GM12878 (cell line): ENCODE measurements around the gene GAK. TPM values are rescaled to one million over a fixed set of nuclear protein-coding genes. Genes with fewer than 3 reads are reported as not detected.

Experiments
- ATAC-seq: fragments of 200-7000 bp; cut with Tn5 transposase; 3 replicates; pipeline ENCODE4 v1.9.1; 2020; ENCODE audit warnings: mild to moderate bottlenecking, moderate library complexity
- BruUV-seq: library from RNA; stranded (reverse); fragments of 400-500 nt; replicated peaks from 2 replicates; lab custom pipeline; 2021; lab: Mats Ljungman, UMichigan
- CTCF ChIA-PET: fragments of 300-600 bp; sonication (Branson Sonifier 250); formaldehyde crosslinking; extraction: SDS; loops from one replicate; lab custom pipeline; 2021; ENCODE audit warnings: inconsistent platforms; lab: Yijun Ruan, JAX
- POLR2A ChIA-PET: fragments of 350-600 bp; formaldehyde crosslinking; extraction: SDS; loops from one replicate; lab custom pipeline; 2021; ENCODE audit warnings: inconsistent platforms; lab: Charles Lee
- RAD21 ChIA-PET: fragments of 300-600 bp; sonication (Branson Sonifier 250); formaldehyde crosslinking; loops from one replicate; lab custom pipeline; 2023; ENCODE audit warnings: antibody characterized with exemption; ENCODE audit not compliant: unreplicated experiment; lab: Charles Lee
- SMC1A ChIA-PET: fragments of 300-600 bp; sonication (Branson Sonifier 250); formaldehyde crosslinking; loops from one replicate; lab custom pipeline; 2023; ENCODE audit not compliant: unreplicated experiment, uncharacterized antibody; lab: Charles Lee
- DNase-seq: peaks from one replicate; pipeline ENCODE4 v3.0.0-alpha.2; 2011; ENCODE audit warnings: low read depth, low spot score
- FAIRE-seq: peaks from 3 replicates; lab custom pipeline; 2011; peaks lifted over from hg19 to GRCh38; lab: Jason Lieb, UNC
- H2AFZ ChIP-seq: 2 replicates; pipeline ENCODE4 v1.6.0; 2011; ENCODE audit warnings: low read depth, low read length, control low read depth; ENCODE audit not compliant: control insufficient read depth
- H3K27ac ChIP-seq: 2 replicates; pipeline ENCODE4 v1.5.1; 2011; ENCODE audit warnings: control low read depth; ENCODE audit not compliant: control insufficient read depth, insufficient read depth
- H3K27me3 ChIP-seq, 2 experiments: replicated peaks in 1 of 2; 2 replicates each; pipeline versions ENCODE4 v1.6.0 to v1.6.1; 2011; ENCODE audit warnings: low read length in 1 of 2; ENCODE audit not compliant: control insufficient read depth in 2 of 2, insufficient read depth in 2 of 2
- H3K36me3 ChIP-seq, 2 experiments: 2 replicates each; pipeline ENCODE4 v1.5.1; 2011; ENCODE audit warnings: low read length in 1 of 2; ENCODE audit not compliant: control insufficient read depth in 2 of 2, insufficient read depth in 2 of 2
- H3K4me1 ChIP-seq: 2 replicates; pipeline ENCODE4 v1.6.1; 2011; ENCODE audit warnings: mild to moderate bottlenecking, low read length, moderate library complexity, mixed read lengths; ENCODE audit not compliant: control insufficient read depth, insufficient read depth
- H3K4me2 ChIP-seq: 2 replicates; pipeline ENCODE4 v1.6.0; 2011; ENCODE audit warnings: control low read depth; ENCODE audit not compliant: control insufficient read depth, insufficient read depth
- H3K4me3 ChIP-seq: fragments of 200-600 bp; sonication (generic); 2 replicates; pipeline ENCODE4 v1.5.1; 2016
- H3K79me2 ChIP-seq: 2 replicates; pipeline ENCODE4 v1.6.0; 2011; ENCODE audit warnings: low read length; ENCODE audit not compliant: control insufficient read depth, insufficient read depth
- H3K9ac ChIP-seq: 2 replicates; pipeline ENCODE4 v1.8.0; 2011; ENCODE audit warnings: low read length, control low read depth, mixed read lengths; ENCODE audit not compliant: control insufficient read depth, insufficient read depth
- H3K9me3 ChIP-seq: replicated peaks from 3 replicates; pipeline ENCODE4 v1.5.1; 2011; ENCODE audit warnings: mild to moderate bottlenecking, low read length; ENCODE audit not compliant: control insufficient read depth, insufficient read depth
- H4K20me1 ChIP-seq: 2 replicates; pipeline ENCODE4 v1.6.0; 2011; ENCODE audit not compliant: control insufficient read depth, insufficient read depth
- HDGF ChIP-seq: fragments of 450-650 bp; IDR thresholded peaks from 2 replicates; pipeline ENCODE4 v1.6.1; 2016; ENCODE audit warnings: antibody characterized with exemption
- JUND ChIP-seq: IDR thresholded peaks from 2 replicates; pipeline ENCODE4 v1.6.1; 2012; ENCODE audit warnings: low read depth, mild to moderate bottlenecking, low read length, improper control_type of control experiment, moderate library complexity
- KAT2A ChIP-seq: conservative IDR thresholded peaks from 2 replicates; pipeline ENCODE4 v1.6.1; 2011; ENCODE audit warnings: low read depth, low read length; ENCODE audit not compliant: control insufficient read depth
- POLR2A ChIP-seq: IDR thresholded peaks from 2 replicates; pipeline ENCODE4 v1.6.1; 2011; ENCODE audit warnings: low read depth, mild to moderate bottlenecking, low read length
- ZNF24 ChIP-seq: fragments of 450-650 bp; IDR thresholded peaks from 2 replicates; pipeline ENCODE4 v1.6.1; 2017; ENCODE audit warnings: antibody characterized with exemption, mild to moderate bottlenecking
- WGBS: methylation state at CpG from one replicate; pipeline ENCODE4 v1.1.6; 2016; ENCODE audit warnings: low lambda C conversion rate; ENCODE audit not compliant: insufficient replicate concordance, insufficient coverage; ENCODE audit errors: missing lambda C conversion rate; 5-methylcytosine and 5-hydroxymethylcytosine counted together
- in situ Hi-C: fragments of 300-500 bp; cut with MboI; formaldehyde crosslinking; loops from 9 replicates; pipeline ENCODE4 v1.14.3; 2018; ENCODE audit warnings: mixed read lengths
- intact Hi-C: fragments of 100-400 bp; cut with micrococcal nuclease; formaldehyde crosslinking; loops from one replicate; pipeline ENCODE4 v1.14.2; 2022; ENCODE audit not compliant: unreplicated experiment
- polyA plus RNA-seq, 11 experiments: library from polyadenylated mRNA; depleted of rRNA in 4 of 11; unstranded in 6 of 11; stranded (reverse) in 5 of 11; fragments of >200 nt; fragmentation: Nextera tagmentation in 4 of 11; fragmentation: Illumina TruSeq in 1 of 11; extraction: Ambion mirVana in 4 of 11; extraction: Trizol in 1 of 11; gene quantifications; 1 replicate in 1 of 11; 2 replicates in 10 of 11; pipeline versions ENCODE4 v1.2.1 to v1.2.3, GENCODE V29; 2011 to 2016; ENCODE audit warnings: inconsistent platforms in 2 of 11, missing spikeins in 2 of 11, low read depth in 1 of 11
- total RNA-seq, 4 experiments: library from RNA; depleted of rRNA in 3 of 4; stranded (reverse); fragments of >200 nt in 3 of 4; fragmentation: Illumina TruSeq in 1 of 4; extraction: Trizol in 1 of 4; gene quantifications; 2 replicates each; pipeline versions ENCODE4 v1.2.1 to v1.2.3, GENCODE V29; 2013 to 2021
- TF ChIP-seq, protein P1 (sequence below): fragments of 450-650 bp; IDR thresholded peaks from 2 replicates; pipeline ENCODE4 v1.6.1; 2018; ENCODE audit warnings: borderline replicate concordance, mild to moderate bottlenecking; ENCODE audit not compliant: partially characterized antibody
- TF ChIP-seq, protein P2 (sequence below), 3 experiments: IDR thresholded peaks in 2 of 3; conservative IDR thresholded peaks in 1 of 3; 2 replicates each; pipeline ENCODE4 v1.5.1; 2011; ENCODE audit warnings: low read depth in 3 of 3, low read length in 3 of 3, mild to moderate bottlenecking in 3 of 3, control low read depth in 2 of 3, moderate library complexity in 2 of 3, inconsistent platforms in 1 of 3, mixed read lengths in 1 of 3; ENCODE audit not compliant: control insufficient read depth in 2 of 3, insufficient read depth in 1 of 3; ENCODE audit errors: extremely low read depth in 1 of 3
- TF ChIP-seq, protein P3 (sequence below): fragments of 450-650 bp; IDR thresholded peaks from 2 replicates; pipeline ENCODE4 v1.6.1; 2014; ENCODE audit warnings: mild to moderate bottlenecking

The GAK gene
- total and polyA plus RNA-seq, 10 of the 15 experiments (the other 5 are each of a cell fraction or from before 2014, with no cell fraction given) = 0.82 to 127 (median 53.8) TPM

DNA sequence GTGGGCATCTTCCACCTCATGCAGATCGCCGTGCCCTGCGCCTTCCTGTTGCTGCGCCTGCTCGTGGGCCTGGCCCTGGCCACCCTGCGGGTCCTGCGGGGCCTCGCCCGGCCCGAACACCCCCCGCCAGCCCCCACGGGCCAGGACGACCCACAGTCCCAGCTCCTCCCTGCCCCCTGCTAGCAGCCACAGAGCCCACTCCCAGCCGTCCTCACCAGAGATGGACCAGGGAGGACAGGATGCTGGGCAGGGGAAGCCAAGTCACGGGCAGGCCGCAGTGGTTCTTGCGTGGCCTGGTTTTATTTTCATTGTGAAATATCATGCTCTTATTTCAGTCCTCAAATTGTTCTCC lies 26.2 kb upstream of the GAK start:
- TF ChIP-seq, protein P1, sequence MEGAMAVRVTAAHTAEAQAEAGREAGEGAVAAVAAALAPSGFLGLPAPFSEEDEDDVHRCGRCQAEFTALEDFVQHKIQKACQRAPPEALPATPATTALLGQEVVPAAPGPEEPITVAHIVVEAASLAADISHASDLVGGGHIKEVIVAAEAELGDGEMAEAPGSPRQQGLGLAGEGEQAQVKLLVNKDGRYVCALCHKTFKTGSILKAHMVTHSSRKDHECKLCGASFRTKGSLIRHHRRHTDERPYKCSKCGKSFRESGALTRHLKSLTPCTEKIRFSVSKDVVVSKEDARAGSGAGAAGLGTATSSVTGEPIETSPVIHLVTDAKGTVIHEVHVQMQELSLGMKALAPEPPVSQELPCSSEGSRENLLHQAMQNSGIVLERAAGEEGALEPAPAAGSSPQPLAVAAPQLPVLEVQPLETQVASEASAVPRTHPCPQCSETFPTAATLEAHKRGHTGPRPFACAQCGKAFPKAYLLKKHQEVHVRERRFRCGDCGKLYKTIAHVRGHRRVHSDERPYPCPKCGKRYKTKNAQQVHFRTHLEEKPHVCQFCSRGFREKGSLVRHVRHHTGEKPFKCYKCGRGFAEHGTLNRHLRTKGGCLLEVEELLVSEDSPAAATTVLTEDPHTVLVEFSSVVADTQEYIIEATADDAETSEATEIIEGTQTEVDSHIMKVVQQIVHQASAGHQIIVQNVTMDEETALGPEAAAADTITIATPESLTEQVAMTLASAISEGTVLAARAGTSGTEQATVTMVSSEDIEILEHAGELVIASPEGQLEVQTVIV = no peak
- CTCF ChIA-PET = no interaction called here
- 75% methylated on average over 15 of the region's 17 CpGs for WGBS
- Histone ChIP-seq H3K4me1 (no peaks in the 10 kb centered on the region), H4K20me1 (no peaks in the 10 kb centered on the region), H3K36me3 (no peaks in the 10 kb centered on the region; a peak in 1 of 4 replicates), H3K4me2 (no peak overlapping the region), H3K9ac (no peak overlapping the region), H3K27me3 (no peaks in the 10 kb centered on the region), H3K79me2 (no peaks in the 10 kb centered on the region), H3K9me3 (no peaks in the 10 kb centered on the region), H3K4me3 (no peak overlapping the region), H2AFZ (no peak overlapping the region), H3K27ac (no peak overlapping the region)
- RAD21 ChIA-PET = no interaction called here
- FAIRE-seq (no peak), DNase-seq (no peak), ATAC-seq (no peak)
- in situ Hi-C loops = no loop called here
- intact Hi-C loops = no loop called here
- POLR2A ChIA-PET = no interaction called here
- BruUV-seq = no TSS peak
- SMC1A ChIA-PET = interaction anchor here (0.6 kb wide), 1 partner anchor 21 kb away, joined by 3 read pairs; no protein-coding TSS in a partner anchor

DNA sequence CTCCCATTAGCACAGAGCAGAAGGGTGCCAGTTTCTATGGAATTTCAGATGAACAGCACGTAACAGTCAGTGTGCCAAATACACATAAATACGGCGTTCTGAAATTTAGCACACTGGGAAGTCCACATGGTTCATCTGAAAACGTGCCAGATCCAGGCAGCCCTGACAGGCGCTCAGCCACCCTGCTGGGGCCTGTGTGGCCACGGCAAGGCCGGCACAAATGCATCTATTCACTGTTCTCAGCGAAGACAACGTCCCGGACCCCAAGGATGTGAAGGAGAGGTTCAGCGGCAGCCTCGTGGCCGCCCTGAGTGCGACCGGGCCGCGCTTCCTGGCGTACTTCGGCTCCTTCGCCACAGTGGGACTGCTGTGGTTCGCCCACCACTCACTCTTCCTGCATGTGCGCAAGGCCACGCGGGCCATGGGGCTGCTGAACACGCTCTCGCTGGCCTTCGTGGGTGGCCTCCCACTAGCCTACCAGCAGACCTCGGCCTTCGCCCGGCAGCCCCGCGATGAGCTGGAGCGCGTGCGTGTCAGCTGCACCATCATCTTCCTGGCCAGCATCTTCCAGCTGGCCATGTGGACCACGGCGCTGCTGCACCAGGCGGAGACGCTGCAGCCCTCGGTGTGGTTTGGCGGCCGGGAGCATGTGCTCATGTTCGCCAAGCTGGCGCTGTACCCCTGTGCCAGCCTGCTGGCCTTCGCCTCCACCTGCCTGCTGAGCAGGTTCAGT lies 25.6 kb upstream of the GAK start:
- ChIA-PET CTCF (no interaction called here), POLR2A (no interaction called here), RAD21 (no interaction called here), SMC1A (interaction anchor here (0.6 kb wide), 1 partner anchor 20 kb away, joined by 3 read pairs; no protein-coding TSS in a partner anchor)
- WGBS = 93% methylated on average over 43 of the region's 45 CpGs
- Histone ChIP-seq H3K9me3 (no peaks in the 10 kb centered on the region), H3K27ac (no peak overlapping the region), H3K4me2 (no peak overlapping the region), H3K79me2 (no peaks in the 10 kb centered on the region), H3K4me1 (no peaks in the 10 kb centered on the region), H3K9ac (no peak overlapping the region), H3K27me3 (no peaks in the 10 kb centered on the region), H2AFZ (no peak overlapping the region), H3K36me3 (no peaks in the 10 kb centered on the region; a peak in 1 of 4 replicates), H4K20me1 (no peaks in the 10 kb centered on the region), H3K4me3 (no peak overlapping the region)
- intact Hi-C loops = no loop called here
- ATAC-seq = no peak
- BruUV-seq = no TSS peak
- no peak for FAIRE-seq
- no peak for DNase-seq
- TF ChIP-seq, protein P2, sequence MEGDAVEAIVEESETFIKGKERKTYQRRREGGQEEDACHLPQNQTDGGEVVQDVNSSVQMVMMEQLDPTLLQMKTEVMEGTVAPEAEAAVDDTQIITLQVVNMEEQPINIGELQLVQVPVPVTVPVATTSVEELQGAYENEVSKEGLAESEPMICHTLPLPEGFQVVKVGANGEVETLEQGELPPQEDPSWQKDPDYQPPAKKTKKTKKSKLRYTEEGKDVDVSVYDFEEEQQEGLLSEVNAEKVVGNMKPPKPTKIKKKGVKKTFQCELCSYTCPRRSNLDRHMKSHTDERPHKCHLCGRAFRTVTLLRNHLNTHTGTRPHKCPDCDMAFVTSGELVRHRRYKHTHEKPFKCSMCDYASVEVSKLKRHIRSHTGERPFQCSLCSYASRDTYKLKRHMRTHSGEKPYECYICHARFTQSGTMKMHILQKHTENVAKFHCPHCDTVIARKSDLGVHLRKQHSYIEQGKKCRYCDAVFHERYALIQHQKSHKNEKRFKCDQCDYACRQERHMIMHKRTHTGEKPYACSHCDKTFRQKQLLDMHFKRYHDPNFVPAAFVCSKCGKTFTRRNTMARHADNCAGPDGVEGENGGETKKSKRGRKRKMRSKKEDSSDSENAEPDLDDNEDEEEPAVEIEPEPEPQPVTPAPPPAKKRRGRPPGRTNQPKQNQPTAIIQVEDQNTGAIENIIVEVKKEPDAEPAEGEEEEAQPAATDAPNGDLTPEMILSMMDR (IDR thresholded peaks at IDR 0.05 in 2 of 3, conservative IDR thresholded peaks at IDR 0.05 in 1 of 3; ENCODE audit: control insufficient read depth in 2 of 3, extremely low read depth in 1 of 3, insufficient read depth in 1 of 3, low read depth in 3 of 3, low read length in 3 of 3) = no peak
- TF ChIP-seq HDGF = no peak
- TF ChIP-seq, protein P3, sequence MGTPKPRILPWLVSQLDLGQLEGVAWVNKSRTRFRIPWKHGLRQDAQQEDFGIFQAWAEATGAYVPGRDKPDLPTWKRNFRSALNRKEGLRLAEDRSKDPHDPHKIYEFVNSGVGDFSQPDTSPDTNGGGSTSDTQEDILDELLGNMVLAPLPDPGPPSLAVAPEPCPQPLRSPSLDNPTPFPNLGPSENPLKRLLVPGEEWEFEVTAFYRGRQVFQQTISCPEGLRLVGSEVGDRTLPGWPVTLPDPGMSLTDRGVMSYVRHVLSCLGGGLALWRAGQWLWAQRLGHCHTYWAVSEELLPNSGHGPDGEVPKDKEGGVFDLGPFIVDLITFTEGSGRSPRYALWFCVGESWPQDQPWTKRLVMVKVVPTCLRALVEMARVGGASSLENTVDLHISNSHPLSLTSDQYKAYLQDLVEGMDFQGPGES = no peak
- no peak for TF ChIP-seq JUND
- TF ChIP-seq ZNF24 = no peak
- TF ChIP-seq KAT2A = no peak
- peak; percentile 60; the same call in 1 of the 2 replicates for TF ChIP-seq POLR2A
- in situ Hi-C loops = no loop called here
